Urinary bladder (tissue), 4 donors: ENCODE measurements around the gene TNS3. TPM values are rescaled to one million over a fixed set of nuclear protein-coding genes. Genes with fewer than 3 reads are reported as not detected.

ENCODE experiments used
- DNase-seq: peaks from one replicate; pipeline ENCODE4 v3.0.0-alpha.2; 2015; ENCODE audit errors: extremely low spot score
- H3K27ac ChIP-seq: one replicate; pipeline ENCODE4 v1.5.1; 2013; ENCODE audit warnings: low read depth, mild to moderate bottlenecking, moderate library complexity
- H3K36me3 ChIP-seq: one replicate; pipeline ENCODE4 v1.6.1; 2013; ENCODE audit warnings: mild to moderate bottlenecking, moderate library complexity; ENCODE audit not compliant: insufficient read depth
- H3K4me1 ChIP-seq: one replicate; pipeline ENCODE4 v1.6.1; 2013; ENCODE audit warnings: mild to moderate bottlenecking, moderate library complexity; ENCODE audit not compliant: insufficient read depth
- H3K4me3 ChIP-seq: one replicate; pipeline ENCODE4 v1.5.1; 2013; ENCODE audit warnings: low read depth, low read length
- WGBS: extraction: QIAGEN DNeasy Blood & Tissue Kit; methylation state at CpG from one replicate; pipeline ENCODE4 v1.1.7; 2013; 5-methylcytosine and 5-hydroxymethylcytosine counted together
- polyA plus RNA-seq: library from polyadenylated mRNA; stranded (reverse); fragments of 200-250 nt; gene quantifications from one replicate; pipeline ENCODE4 v1.2.3, GENCODE V29; 2013
- total RNA-seq: library from RNA; depleted of rRNA; stranded (reverse); fragments of >200 nt; gene quantifications from one replicate; pipeline ENCODE4 v1.2.3, GENCODE V29; 2014
- donor health status: healthy with polysubstance abuse.
- donor health status: healthy.

Gene TNS3
- total and polyA plus RNA-seq, 2 donors = 15.5 to 71.3 TPM

DNA sequence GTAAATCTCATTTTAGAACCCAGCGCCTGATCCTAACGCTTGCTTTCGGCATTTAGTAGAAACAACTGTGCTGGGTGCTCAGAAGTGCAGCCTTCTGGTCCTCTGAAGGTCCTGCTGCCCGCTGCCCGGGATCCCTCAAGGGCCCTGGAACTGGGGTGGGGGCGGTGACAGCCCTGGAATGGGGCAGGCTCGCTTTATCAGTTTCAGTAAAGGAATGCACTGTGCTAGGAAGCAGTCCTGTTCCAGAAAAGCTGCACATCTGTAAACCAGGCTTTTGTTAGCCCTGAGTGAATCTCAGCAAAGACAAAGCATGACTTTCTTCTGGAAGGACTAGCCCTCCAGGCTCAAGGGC, 254.6 kb downstream of the TNS3 start:
- DNase-seq = no peak
- H3K27ac ChIP-seq = peak overlapping the region; percentile 16
- no peaks in the 10 kb centered on the region for H3K4me1 ChIP-seq
- H3K4me3 ChIP-seq = no peak overlapping the region
- H3K36me3 ChIP-seq = no peaks in the 10 kb centered on the region
- 41% methylated on average over 7 of the region's 7 CpGs for WGBS

DNA sequence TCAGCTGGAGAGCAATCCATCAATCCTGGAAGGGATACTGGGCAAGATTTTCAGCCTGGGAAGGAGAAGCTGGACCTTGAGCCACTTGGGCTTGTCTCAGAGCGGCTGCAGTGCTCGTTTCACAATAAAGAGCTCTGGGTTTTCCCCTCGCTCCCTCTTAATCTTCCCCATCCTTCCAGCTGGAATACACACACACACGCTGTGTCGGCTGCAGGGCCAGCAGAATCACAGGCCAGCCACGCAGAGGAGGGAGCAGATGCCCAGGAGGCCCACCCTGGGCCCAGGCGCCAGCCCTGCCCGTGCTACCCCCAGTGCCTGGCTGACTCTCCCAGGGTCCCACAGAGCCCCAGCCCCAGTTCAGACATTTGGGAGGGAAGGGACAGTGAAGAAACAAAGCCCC, 255.1 kb downstream of the TNS3 start:
- WGBS = 33% methylated on average over 8 of the region's 8 CpGs
- Histone ChIP-seq H3K4me1 (no peaks in the 10 kb centered on the region), H3K36me3 (no peaks in the 10 kb centered on the region), H3K4me3 (no peak overlapping the region), H3K27ac (peak overlapping the region; percentile 25)
- no peak for DNase-seq

DNA sequence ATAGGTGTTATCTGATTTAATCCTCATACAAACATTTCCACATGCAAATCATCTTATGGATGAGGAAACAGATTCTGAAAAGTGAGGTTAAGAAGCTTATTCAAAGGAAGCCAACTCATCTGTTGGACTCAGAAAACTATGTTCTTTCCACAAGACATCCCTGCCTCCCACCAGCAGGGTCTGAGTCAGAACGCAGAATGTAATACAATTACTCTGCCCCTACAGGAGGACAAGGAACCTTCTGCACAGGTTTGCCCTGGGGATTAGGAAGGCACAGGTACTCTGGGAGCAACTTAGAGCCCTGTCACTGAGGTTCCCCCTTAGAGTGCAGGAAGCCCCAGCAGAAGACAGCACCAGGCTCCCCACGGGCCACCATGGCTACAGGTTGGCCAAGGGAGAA, 255.7 kb downstream of the TNS3 start:
- Histone ChIP-seq H3K4me1 (no peaks in the 10 kb centered on the region), H3K27ac (no peak overlapping the region), H3K4me3 (no peak overlapping the region), H3K36me3 (no peaks in the 10 kb centered on the region)
- WGBS = 64% methylated on average over 2 of the region's 2 CpGs
- DNase-seq = no peak

DNA sequence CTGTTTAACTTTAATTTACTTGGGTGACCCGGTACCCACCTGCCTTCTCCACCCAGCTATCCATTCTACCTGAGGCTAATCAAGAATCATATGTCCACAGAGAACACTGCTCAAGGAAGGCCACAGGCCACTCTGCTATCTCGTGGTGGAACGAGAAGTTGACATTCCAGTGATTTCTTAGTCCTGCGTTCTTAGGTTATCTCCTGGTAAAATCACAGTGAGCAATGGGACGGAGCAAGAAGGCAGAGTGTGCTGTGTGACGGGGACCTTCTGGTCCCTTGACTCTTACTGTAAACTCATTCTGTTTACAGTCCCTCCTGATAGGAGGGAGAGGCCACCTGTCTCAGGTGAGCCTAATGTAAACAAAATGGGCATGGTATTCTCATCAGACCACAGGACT, 256.6 kb downstream of the TNS3 start:
- H3K36me3 ChIP-seq = no peaks in the 10 kb centered on the region
- H3K4me1 ChIP-seq = no peaks in the 10 kb centered on the region
- no peak overlapping the region for H3K27ac ChIP-seq
- no peak overlapping the region for H3K4me3 ChIP-seq
- DNase-seq = no peak
- 82% methylated on average over 6 of the region's 6 CpGs for WGBS

DNA sequence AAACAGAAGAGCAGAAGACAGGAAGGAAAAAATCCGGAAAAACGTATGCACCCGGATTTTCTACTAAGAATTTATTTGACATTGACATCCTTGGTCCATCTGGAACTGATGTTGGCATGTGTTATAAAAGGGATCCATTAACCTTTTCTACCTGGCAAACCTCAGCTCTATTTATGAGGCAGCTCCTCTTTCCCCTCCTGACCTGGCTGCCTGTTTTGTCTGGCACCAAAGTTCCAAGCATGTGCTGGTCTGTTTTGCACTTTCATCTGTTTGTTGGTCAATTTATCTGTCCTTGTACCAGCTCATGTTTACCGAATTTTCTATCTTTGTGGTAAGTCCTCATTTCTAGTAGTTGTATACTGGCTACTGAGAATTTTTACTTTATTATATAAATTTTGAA, 258.0 kb downstream of the TNS3 start:
- WGBS = 88% methylated on average over 4 of the region's 4 CpGs
- DNase-seq = no peak
- no peaks in the 10 kb centered on the region for H3K4me1 ChIP-seq
- H3K36me3 ChIP-seq = no peaks in the 10 kb centered on the region
- no peak overlapping the region for H3K27ac ChIP-seq
- H3K4me3 ChIP-seq = no peak overlapping the region

DNA sequence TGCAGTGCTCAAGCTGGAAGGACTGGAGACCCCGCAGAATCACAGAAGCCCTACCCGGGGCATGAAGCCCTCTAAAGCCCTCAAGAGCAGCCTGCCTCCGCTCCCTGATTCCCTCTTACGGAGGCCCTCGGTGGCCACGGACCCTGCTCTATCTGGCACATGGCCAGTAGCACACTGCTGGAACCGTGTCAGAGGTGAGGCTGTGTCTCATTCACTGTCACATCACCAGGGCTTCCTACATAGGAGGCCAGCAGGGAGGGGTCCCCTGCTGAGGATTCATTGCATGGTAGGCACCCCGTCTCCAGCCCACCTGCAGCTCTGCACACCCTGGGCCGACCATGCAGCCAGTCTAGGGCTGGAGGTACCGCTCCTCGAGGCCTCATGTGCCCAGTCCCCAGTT, 259.2 kb downstream of the TNS3 start:
- Histone ChIP-seq H3K36me3 (no peaks in the 10 kb centered on the region), H3K27ac (no peak overlapping the region), H3K4me3 (no peak overlapping the region), H3K4me1 (no peaks in the 10 kb centered on the region)
- DNase-seq = no peak
- 78% methylated on average over 11 of the region's 11 CpGs for WGBS

- Histone ChIP-seq H3K4me3 (no peak overlapping the region), H3K27ac (no peak overlapping the region), H3K4me1 (no peaks in the 10 kb centered on the region), H3K36me3 (no peaks in the 10 kb centered on the region)
- 90% methylated on average over 5 of the region's 5 CpGs for WGBS
- no peak for DNase-seq
These were observed 261.6 kb downstream of the TNS3 start for GRCh38 chr7:47320296-47320695.

DNA sequence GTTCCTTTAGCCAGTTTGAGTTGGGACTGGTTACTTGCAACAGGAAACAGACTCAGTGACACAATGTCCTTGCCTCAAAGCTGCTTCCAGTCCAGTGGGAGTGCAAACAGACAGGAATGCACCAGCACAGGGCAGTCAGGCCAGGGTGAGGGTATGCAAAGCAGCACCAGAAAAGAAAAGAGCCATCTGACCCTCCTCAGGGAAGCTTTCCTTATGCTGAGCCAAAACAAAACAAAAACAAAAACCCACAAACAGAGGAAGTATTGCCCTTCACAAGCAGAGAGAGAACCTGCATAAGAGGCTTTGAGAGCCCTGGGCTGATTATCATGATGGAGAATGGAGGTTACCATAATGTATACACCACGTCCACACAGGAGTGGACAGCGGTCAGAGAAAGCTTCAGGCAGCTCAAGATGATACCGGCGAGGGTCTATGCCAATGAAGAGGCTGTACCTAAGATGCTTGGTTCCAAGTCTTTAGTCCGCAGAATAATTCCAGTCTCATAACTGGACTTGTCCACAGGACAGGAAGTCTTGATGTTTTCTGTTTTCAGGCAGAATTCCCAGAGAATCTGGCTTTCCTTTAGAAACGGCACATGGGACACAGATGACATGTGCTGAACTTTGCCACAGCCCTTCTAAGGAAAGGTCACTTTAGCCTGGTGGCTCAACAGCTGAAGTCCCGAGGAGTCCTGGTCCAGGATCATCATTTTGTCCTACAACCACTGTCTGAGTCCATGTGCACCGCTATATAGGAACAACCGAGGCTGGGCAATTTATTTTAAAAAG, 263.3 kb downstream of the TNS3 start:
- no peak overlapping the region for H3K27ac ChIP-seq

GRCh38 chr7:47317487-47317886, 264.4 kb downstream of the TNS3 start:
- Histone ChIP-seq H3K27ac (no peak overlapping the region), H3K4me1 (no peaks in the 10 kb centered on the region), H3K36me3 (no peaks in the 10 kb centered on the region), H3K4me3 (no peak overlapping the region)
- DNase-seq = no peak
- 88% methylated on average over 2 of the region's 2 CpGs for whole genome bisulfite sequencing

More for the DNA sequence above, 263.3 kb downstream of the TNS3 start:
- Histone ChIP-seq H3K4me1 (no peaks in the 10 kb centered on the region), H3K36me3 (no peaks in the 10 kb centered on the region), H3K4me3 (no peak overlapping the region)
- WGBS = 84% methylated on average over 9 of the region's 9 CpGs
- no peak for DNase-seq

DNA sequence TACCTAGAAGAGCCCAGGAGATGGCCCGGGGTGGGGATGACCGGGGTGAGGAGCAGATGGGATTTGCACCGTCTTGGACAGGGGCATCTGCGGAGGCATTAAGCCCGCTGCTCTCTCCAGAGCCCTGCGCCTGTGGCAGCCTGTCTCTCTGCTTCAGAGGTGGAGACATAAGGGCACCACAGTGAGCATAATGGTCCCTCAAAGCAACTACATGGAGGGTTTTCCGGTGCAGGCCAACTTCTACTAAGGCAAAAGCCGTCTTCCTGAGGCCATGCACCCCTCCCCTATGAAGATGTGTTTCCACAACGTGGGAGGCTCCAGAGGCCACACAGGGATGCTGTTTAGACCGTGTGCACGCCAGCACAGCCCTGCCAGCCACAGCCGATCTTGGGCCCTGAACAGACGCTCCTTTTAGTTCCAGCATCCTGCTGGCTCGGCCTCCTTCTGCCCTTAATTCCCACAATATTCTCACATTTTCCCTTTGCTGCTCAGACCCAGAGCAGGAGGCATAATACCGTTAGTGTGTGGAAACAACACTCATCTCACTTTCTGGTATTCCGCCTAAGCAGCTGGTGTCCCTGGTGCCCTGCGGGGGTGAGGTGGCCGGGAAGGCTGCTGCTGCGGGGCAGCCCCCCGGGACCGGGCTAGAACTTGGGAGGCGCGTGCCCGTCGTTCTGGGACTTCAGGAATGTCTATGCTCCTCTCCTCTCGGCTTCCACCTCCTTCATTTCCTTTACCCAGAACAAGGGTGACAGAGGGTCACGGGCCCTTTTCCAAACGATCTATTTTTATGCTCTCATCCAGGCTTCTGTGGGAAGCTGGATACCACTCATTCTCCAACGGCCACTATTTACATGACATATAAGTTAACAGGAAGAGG, 266.9 kb downstream of the TNS3 start:
- no peak overlapping the region for H3K4me3 ChIP-seq
- H3K4me1 ChIP-seq = no peaks in the 10 kb centered on the region
- H3K36me3 ChIP-seq = no peaks in the 10 kb centered on the region
- DNase-seq = no peak
- 50% methylated on average over 29 of the region's 29 CpGs for WGBS
- peak overlapping the region; percentile 31 for H3K27ac ChIP-seq

- 87% methylated on average over 8 of the region's 8 CpGs for WGBS
- no peak for DNase-seq
- H3K4me1 ChIP-seq = no peaks in the 10 kb centered on the region
- no peaks in the 10 kb centered on the region for H3K36me3 ChIP-seq
- H3K27ac ChIP-seq = no peak overlapping the region
- no peak overlapping the region for H3K4me3 ChIP-seq
These were observed 267.7 kb downstream of the TNS3 start for GRCh38 chr7:47314248-47314647.

- no peak overlapping the region for H3K27ac ChIP-seq
- no peak for DNase-seq
- WGBS = 69% methylated on average over 4 of the region's 4 CpGs
- no peaks in the 10 kb centered on the region for H3K36me3 ChIP-seq
- H3K4me3 ChIP-seq = no peak overlapping the region
- no peaks in the 10 kb centered on the region for H3K4me1 ChIP-seq
These were observed 268.3 kb downstream of the TNS3 start for GRCh38 chr7:47313564-47313963.

DNA sequence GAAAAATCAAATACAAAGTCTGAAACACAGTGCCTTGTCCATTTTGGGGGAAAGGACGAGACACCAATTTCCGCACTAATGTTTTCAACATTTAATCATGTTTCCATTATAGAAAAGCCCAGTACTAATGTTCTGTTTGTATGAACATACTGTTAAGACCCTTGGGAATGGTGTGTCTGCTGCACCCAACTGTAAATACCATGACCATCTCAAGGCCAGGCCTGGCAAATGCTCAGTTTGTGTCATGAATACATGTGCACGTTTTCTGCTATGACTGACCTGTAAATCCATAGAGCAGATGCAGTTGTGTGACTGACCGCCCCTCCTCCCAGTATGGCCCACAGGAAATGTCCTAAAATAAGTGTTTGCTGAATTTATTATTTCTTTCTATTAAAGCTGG, 270.0 kb downstream of the TNS3 start:
- WGBS = 96% methylated on average over 4 of the region's 4 CpGs
- no peaks in the 10 kb centered on the region for H3K4me1 ChIP-seq

GRCh38 chr7:47310020-47310419, 271.9 kb downstream of the TNS3 start:
- Histone ChIP-seq H3K4me3 (no peak overlapping the region), H3K27ac (no peak overlapping the region), H3K36me3 (no peaks in the 10 kb centered on the region), H3K4me1 (no peaks in the 10 kb centered on the region)
- WGBS = 58% methylated on average over 2 of the region's 2 CpGs
- no peak for DNase-seq

More for the DNA sequence above, 270.0 kb downstream of the TNS3 start:
- DNase-seq = no peak
- Histone ChIP-seq H3K27ac (no peak overlapping the region), H3K4me3 (no peak overlapping the region), H3K36me3 (no peaks in the 10 kb centered on the region)
